HG03108 (cell line): ENCODE results near the gene ANG.

Experiments
- ATAC-seq: cut with Tn5 transposase; IDR thresholded peaks from one replicate; pipeline ENCODE4 v1.9.1; 2021; ENCODE audit warnings: moderate library complexity; ENCODE audit not compliant: unreplicated experiment

ANG gene

DNA sequence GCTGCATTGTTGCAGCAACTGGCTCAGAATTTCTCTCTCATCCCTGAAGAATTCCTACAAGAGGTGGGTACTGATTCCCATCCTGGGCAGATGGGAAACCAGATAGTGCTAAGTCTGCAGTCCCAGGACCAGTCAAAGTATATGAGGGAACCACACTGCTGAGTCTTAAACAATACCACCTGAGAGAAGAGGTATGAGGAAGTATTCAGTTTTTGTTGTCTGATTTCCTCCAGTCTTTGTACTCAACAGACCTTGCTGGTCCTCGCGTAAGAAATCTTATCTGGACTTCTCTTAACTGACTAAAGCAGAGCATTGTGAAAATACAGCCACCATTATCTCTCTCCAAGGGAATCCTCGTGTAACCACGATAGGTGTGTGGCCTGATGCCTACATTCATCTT lies 53.6 kb downstream of the ANG start:
- no peak for ATAC-seq

DNA sequence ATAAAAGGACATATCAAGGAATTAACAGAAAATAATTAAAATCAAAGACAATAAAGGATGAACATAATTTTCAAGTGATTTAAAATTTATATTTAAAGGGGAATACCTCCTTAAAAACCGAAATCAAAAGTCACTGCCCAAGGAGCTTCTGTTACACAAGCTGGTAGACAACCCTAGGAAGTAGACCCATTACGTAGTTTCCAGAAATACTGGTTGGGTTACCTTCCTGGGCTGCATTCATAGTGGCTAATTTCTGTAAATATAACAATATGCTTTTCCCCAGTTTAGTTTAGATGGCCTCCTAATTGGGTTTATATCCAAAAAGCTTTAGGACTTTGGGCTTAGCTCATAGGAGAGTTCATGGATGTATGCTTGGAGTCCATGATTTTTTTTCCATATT lies 55.0 kb downstream of the ANG start:
- ATAC-seq: no peak
